ENCODE data around the gene PHF10.

GRCh38 chr6:169657284-169657610, 67.1 kb downstream of the PHF10 start:
- TF ChIP-seq CTCF (IDR thresholded peaks at IDR 0.05) (no peak), POLR2A (IDR thresholded peaks at IDR 0.05) (no peak), EP300 (IDR thresholded peaks at IDR 0.05) (no peak)
